NCI-H524 treated with DMSO at 0.1 percent for 48 hours (cell line): ENCODE results near the gene CACNA2D4.

Experiments used
- DNase-seq: peaks from one replicate; lab custom pipeline; 2025; lab: John Stamatoyannopoulos, UW

The CACNA2D4 gene

DNA sequence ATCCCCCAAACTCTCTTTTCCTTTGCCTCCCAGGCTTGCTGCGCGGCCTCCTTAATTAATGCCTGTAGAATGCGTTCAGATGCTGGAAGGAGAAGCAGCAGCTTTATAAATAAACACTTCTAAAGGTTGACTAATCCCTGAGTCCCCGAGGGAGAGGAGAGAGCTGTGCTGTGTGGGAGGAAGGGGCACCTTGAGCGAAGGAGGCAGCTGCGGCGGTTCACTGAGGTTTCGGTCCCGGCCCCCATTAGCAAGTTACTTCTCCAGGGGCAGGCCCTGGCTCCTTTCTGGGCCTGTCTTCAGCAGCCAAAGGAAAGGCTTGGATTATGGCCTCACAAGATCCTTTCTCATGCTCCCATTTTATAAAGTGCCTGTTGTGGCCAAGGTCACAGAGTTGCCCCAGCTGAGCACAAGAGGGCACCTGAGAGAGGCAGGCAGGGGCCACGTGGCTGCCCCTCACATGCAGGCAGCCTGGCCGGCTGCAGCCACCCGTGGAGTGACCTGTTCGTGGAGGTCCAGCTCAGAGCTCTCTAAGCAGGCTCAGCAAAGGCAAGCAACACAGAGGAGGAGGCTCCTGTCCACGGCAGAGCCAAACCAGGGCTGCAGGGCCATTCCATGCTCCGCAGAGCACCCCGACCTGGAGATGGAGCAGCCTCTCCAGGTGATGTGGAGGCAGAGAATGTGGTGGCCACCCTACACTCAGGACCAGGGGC lies 15.0 kb upstream of the CACNA2D4 start:
- peak; percentile 26 for DNase-seq

DNA sequence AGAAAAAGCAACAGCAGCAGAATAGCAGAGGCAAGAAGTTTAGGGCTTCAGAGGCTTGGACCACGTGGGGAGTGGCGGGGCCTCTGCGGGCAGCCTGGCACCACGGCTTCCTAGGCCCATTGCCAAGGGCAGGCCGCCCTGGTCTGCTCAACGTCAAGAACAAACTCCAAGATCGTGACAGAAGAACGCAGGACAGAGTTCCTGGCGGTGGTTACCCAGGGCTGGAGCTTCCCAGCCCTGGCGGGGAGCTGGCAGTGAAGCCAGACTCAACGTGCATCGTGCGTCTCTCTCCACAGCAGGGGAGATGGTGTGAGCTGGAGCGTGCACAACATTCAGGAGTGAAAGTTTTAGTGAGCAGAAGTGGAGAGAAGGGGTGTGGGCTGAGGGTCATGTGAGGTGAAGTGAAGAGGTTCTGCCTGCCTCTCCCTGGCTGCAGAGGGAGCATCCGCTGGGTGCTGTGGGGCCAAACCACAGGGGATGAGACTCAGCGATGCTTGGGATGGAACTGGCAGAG lies 13.9 kb upstream of the CACNA2D4 start:
- DNase-seq, result no peak

DNA sequence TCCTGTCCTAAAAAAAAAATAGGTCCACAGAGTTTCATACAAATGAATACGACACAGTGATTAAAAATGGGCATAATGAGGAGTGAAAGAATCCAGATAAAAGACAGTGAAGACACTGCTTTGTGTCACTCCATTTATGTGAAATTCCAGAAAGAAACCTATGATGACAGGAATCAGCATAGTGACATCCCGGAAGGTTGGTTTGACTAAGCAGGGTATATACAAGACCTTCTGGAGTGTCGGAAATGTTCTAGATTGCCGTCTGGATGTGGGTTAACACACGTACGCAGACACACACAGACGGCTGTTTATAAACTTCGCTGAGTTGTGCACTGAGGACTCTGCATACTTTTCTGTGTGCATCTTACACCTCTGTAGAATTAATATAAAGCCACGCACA lies 13.2 kb upstream of the CACNA2D4 start:
- no peak for DNase-seq

DNA sequence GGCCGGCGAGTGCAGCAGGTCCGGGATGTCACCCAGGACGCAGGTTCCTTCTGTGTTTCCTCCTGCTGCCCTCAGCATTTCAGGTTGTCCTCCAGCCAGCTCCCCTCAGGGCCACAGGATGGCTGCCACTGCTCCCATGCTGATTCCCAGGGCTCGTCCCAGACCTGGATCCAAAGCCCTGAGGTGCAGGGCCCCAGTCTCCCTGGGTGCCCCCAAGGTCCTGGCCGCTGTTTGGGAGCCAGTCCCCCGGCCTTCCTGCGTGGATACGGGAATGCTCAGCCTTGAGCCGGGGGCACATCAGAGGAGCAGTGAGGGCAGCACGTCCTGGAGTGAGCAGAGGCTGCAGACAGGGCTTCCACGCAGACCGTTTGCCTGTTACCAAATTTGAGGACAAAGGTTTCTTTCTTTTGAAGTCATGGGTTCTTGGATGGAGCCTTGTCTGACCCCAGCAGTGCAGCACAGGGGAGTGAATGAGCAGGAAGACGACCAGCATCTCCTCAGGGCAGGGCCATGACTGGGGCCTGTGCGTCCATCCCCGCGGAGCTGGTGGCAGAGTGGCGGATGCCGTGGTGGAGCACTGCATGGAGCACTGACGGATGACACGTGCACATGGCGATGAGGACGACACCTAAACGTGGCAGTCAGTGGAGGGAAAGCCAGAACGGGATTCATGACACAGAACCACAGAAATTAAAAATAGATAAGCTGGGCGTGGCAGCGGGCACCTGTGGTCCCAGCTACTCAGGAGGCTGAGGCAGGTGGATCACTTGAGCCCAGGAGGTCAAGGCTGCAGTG lies 12.5 kb upstream of the CACNA2D4 start:
- DNase-seq, result no peak

DNA sequence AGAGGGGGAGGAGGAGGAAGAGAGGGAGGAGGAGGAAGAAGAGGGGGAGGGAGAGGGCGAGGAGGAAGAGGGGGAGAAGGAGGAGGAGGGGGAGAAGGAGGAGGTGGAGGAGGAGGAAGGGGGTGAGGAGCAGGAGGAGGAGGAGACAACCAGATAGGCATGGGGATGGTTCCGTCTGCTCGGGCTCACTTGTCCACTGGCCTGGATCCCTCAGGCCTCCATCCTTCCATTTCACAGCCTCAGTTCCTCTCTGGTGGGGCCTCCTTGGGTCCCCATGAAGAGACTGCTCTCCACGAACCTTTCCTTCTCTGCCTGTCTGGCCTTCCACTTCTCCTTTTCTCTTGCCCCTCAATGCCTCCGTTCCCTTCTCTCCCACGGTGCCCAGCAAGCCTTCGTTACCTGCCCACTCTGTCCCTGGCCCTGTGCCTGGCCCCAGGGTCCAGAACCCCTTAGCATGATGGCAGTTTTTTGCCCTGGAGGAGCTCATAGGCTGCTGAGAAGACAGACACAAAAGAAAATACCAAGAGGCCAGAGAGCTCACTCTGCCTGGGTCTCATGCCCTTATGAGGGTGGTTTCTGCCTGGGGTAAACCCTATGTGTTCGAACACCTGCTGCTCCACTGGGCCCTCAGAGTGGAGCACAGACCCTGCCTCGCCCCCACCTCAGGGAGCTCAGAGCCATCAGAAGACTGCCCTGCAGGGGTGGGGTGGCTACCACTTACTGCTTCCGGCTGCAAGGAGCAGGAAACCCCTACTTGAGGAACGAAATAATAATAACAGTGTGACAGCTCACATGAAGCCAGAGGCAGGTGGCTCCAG lies 11.7 kb upstream of the CACNA2D4 start:
- DNase-seq, result no peak

DNA sequence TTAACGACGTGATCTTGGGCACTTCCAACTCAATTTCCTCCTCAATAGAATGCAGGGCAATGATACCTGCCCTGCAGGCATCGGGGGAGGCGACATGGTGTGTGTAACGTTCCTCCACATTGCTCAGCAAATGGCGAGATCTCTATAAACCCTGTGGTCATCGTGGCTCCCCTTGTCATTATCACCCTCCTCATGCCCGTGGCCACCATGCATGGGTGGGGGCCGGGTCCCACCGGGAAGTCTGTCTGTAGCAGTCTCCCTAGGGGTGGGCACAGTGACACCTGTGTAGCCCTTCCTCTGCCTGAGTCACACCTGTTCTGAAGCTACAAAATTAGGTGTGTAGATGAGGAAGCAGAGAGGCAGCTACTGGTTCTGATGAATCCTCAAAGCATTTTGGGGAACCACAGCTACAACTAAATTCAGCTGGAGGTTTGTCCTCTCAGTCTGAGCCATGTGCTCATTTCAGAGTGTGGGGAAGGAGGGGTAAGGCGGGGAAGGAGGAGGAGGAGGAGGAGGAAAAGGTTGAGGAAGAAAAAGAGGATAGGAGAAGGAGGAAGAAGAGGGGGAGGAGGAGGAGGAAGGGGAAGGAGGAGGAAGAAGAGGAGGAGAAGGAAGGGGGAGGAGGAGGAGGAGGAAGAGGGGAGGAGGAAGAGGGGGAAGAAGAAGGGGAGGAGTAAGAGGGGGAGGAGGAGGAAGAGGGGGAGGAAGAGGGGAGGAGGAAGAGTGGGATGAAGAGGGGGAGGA lies 11.0 kb upstream of the CACNA2D4 start:
- no peak for DNase-seq

DNA sequence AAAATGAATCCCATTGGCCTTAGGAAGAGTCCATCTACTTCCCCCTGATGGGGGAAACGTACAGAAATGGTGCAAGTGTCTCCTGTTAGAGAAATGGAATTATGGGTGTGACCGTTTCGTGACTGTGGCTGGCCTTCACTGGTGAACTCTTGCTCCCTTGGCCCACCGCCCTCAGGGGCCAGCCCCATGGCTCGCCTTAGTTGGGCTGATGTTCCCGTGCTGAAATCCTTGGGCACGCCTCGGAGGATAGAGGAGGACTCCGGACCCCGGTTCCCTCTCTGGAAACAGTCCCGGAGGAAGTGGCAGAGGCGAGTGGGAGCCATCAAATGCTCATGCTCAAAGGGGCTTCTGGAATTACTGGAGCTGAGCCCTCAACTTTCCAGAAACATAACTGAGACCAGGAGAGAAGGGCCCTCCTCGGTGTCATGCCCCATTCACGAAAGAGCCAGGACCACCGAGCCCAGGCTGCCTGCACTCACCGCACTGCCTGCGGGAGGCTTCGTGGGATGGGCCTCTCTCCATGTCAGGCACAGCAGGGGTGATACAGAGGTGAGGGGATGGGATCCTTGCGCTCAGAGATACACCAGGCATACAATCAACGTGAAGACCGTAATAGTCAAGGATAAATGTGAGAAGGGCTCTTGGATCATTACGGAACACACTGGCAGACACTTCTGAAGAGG lies 10.1 kb upstream of the CACNA2D4 start:
- DNase-seq, result no peak

DNA sequence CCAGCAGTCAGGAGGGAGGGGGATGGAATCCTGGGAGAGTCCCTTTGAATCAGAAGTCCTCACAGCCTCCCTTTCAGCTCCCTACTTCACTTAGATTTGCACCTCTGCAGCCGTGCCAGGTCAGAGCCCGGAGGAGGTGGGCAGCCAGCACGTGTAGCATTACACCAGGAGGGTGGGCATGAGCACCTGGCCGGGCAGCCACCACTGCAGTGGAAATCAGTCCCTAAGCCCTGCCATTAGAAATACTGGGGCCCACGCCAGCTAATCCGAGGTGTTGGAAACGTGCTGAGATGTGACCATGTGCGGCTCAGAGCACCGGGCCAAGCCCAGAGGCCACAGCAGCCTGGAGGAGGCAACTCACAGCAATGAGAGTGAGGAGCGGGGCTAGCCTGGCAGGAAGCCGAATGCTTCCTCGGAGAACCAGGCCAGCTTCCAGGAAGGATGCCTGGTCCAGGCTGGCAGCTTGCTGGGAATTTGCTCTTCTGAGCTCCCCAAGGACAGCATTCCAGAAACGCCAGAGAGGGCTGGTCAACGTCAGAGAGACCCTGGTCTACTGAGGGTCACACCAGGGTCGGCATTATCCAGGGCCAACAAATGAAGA lies 9.4 kb upstream of the CACNA2D4 start:
- DNase-seq, result no peak

DNA sequence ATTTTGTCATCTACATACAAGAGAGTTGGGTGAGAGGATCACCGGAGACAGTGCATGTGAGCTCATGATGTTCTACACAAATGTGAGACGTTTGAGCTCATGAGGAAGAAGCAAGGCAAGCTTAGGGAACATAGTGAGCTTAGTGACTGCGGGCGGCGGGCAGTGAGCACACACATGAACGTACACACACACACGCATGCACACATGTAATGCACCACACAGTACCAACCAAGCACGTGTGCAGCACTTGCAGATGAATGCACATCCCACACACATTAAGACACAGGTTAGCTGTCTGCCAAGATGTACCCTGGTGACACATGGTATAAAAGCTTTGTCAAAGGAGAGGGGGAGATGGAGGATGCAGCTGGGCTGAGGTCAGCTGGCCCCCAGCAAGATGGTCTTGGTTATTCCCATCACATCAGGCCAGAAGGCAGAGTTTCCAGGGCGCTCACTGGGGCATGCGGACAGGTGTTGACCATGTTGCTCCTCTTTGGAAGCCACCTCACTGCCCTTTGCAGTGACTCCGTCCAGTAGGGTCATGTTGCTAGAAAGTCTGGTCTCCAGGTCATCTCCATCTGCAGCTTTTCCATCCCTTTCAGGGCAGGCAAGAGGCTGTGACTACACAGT lies 8.7 kb upstream of the CACNA2D4 start:
- no peak for DNase-seq

DNA sequence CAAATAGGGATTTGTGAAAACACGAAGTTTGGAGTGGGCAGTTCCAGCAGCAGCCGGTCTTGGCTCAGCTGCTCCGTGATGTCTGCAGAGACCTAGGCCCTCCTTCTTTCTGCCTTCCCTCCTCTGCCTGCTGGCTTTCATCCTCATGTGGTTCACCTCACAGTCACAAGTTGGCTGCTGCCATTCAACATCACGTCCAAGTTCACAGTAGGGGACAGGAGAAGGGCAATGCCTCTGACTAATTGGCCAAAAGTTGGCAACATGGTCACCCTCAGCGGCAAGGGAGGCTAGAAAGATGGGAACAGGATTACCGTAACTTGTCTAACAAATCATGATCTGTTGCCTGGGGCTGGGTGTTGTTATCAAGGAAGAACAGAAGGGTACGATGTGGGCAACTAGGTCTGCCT lies 7.8 kb upstream of the CACNA2D4 start:
- DNase-seq, result no peak

DNA sequence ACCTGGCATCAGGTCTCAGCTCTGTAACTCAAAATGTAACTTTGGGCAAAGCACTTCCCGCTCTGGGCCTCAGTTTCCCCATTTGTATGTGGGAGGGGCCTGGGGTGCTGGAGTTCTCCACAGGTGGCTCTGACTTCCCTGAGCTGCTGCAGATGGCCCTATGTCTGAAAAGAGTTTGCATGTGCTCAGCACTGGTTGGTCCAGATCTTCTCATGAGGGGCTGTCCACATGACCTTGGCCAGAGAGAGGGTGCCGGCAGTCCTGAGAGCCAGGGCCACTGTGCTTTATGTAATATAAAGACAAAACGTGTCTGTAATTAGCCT lies 7.2 kb upstream of the CACNA2D4 start:
- DNase-seq, result no peak

DNA sequence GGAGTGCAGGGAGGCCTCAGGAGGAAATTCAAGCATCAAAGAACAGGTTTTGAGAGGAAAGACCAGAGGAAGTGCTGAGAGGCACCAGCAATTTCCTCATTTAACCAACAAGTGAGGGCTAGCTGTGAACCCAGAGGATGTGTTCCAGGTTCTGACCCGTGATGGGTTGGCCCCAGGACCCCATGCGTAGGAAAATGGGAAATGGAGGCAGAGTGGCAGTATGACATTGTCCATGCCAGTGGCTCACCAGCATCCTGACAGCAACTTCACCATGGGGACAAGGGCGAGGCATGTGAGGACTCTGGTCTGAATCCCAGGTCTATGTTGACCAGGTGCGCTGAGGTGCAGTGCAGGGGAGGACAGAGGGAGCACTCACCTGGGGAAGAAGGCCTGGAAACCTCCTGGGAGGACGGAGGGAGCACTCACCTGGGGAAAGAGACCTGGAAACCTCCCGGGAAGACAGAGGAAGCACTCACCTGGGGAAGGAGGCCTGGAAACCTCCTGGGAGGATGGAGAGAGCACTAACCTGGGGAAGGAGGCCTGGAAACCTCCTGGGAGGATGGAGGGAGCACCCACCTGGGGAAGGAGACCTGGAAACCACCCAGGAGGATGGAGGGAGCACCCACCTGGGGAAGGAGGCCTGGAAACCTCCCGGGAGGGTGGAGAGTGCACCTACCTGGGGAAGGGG lies 6.7 kb upstream of the CACNA2D4 start:
- no peak for DNase-seq

DNA sequence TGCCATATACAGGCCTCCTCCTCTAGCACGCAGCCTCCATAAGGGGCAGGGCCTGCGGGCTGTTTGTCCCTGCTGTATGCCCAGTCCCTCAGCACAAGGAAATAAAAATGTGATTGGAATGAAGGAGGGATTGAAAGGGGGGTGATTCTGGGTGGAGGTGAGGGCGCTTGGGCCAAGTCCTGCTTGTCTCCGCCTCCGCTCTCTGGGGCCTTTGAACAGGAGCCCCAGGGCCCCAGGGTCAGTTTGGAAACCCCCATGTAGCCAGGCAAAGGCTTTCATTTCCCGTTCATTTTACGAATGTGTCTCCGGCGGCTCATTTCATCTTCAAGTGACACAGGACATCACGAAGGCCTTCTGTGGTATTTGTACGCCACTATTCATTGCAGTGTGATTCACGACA lies 4.5 kb upstream of the CACNA2D4 start:
- no peak for DNase-seq

DNA sequence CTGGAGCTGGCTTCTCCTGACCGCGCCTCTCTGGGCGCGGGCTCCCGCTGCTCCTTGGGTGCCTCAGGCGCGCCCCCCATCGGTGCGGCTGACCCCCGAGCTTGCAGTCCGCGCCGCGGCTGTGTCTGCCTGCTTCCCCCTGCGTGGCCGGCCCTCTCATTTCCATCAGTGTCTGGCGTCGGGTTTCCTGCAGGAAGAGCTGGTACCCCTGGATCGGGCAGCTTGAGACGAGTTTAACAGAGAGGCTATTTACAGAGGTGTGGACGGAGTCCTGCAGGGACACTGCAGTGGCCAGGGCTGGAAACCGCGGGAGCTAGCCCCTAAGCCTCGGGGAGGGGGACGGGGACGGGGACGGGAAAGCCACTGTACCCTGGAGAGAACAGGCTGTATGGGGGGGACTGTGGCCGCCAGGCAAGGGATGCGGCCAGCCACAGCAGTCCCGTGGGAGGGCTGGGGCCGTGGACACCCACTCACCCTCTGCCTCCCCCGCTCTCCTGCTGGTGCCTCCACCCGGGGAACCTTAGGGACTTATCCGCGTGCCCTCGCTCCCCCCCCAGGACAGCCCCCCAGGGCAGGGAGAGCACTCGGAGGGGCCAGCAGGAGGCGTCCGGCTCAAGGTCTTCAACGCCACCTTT lies 3.7 kb upstream of the CACNA2D4 start:
- DNase-seq, result no peak

DNA sequence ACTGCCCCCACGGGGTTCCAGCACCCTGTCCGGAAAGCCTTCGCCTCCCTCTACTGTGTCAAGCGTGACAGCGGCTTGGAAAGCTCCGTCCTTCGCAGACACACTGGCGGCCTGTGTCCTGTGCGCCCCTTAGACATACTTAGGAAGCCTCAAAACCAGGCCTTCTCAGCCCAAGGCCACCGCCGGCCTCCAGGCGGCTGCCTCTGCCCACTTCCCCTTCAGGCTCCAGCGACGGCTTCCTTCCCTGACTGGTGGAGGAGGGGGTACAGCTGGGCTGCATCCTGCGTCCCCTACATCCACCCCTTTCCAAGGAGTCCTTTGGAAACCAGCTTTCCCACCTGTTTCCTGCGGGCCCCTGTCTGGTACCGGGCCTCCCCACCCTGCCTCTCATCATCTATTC lies 2.5 kb upstream of the CACNA2D4 start:
- no peak for DNase-seq

DNA sequence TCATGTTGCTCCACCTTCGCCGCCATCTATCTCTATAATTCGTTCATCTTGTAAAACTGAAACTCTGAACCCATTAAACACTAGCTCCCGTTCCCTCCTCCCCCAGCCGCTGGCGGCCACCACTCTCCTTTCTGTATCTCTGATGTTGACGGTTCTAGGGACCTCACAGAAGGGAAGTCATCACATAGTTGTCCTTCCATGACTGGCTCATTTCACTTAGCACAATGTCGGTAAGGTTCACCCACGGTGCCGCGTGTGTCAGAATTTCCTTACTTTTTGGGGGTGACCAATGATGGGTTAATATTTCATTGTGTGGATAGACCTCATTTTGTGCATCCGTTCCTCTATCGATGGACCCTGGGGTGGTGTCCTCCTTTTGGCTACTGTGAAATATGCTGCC lies 2.0 kb upstream of the CACNA2D4 start:
- DNase-seq, result no peak

DNA sequence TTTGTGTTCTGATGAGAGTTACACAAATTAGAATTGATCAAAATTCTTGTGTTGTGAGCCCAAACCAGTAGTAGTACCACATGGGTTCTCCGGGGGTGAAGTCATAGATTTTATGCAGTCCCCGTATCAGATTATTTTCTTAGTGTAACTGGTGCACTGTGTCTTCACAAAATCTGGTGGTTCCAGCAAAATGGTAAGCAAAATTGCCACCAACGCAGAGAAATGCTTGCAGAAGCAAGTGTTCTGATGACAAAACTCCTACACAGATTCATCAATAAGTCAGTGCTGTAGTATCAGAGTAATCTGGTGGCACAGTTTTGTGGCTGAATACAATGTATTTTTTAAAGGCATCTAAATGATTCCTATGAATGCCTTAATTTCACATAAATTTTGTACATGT lies 1.3 kb upstream of the CACNA2D4 start:
- DNase-seq, result no peak

DNA sequence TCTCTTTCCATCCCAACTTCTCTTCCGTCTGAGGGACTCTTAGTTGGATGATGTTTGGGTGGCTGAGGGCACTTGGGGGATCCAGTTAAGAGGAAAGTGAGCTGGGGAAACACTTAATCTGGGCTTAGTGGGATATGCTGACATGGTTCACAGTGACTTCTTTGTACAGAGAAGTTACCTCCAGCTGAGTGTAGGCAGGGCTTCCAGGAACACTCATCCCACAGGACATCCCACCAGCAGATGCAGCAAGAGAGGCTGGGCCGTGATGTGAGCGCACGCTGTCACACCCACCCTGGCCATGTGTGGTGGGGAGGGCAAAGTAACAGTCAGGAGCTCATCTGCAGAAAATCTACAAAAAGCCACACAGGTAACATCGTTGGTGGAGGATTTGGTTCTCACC lies 832 bp upstream of the CACNA2D4 start:
- DNase-seq, result no peak

DNA sequence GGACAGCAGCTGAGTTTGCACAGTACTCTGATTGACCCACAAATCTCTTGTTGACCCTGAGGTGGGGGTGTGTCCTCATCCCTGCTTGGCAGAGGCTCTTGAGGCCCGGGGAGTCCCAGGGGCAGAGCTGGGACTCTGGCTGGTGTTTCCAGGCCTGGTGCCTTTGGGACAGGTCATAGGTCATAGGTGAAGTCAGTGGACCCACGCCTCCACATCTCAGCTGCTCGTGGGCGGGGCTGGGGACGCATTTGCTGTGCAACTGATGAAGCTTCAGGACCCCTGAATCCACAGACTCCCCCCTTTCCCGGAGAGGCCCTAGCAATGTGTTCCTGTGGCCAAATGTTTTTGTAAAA lies 408 bp upstream of the CACNA2D4 start:
- DNase-seq, result no peak
